ENCODE measurements around the gene BIRC6.

The BIRC6 gene

GRCh38 chr2:32402091-32402490 is 45.3 kb downstream of the BIRC6 start:
- no peak for TF ChIP-seq CTCF (IDR thresholded peaks at IDR 0.05)
- no peak overlapping the region for H3K27ac Mint-ChIP-seq
- no peaks in the 10 kb centered on the region for H3K4me1 Mint-ChIP-seq
- H3K9me3 Mint-ChIP-seq, result no peaks in the 10 kb centered on the region
- no peak for DNase-seq
- H3K36me3 Mint-ChIP-seq (ENCODE audit: low read depth), result peaks cover 33% of the 10 kb centered on the region
- H3K27me3 Mint-ChIP-seq (ENCODE audit: low read depth, poor library complexity), result no peaks in the 10 kb centered on the region
- no peak overlapping the region for H3K4me3 Mint-ChIP-seq

GRCh38 chr2:32403782-32404181 is 47.0 kb downstream of the BIRC6 start:
- no peaks in the 10 kb centered on the region for H3K9me3 Mint-ChIP-seq
- H3K27ac Mint-ChIP-seq, result no peak overlapping the region
- H3K4me3 Mint-ChIP-seq, result no peak overlapping the region

GRCh38 chr2:32404691-32405090 is 47.9 kb downstream of the BIRC6 start:
- no peak for TF ChIP-seq CTCF (IDR thresholded peaks at IDR 0.05)
- Mint-ChIP-seq H3K9me3 (no peaks in the 10 kb centered on the region), H3K4me3 (no peak overlapping the region), H3K36me3 (ENCODE audit: low read depth) (peaks cover 35% of the 10 kb centered on the region), H3K4me1 (no peaks in the 10 kb centered on the region), H3K27me3 (ENCODE audit: low read depth, poor library complexity) (no peaks in the 10 kb centered on the region), H3K27ac (no peak overlapping the region)
- DNase-seq, result no peak

More at GRCh38 chr2:32403782-32404181, 47.0 kb downstream of the BIRC6 start:
- no peak for TF ChIP-seq CTCF (IDR thresholded peaks at IDR 0.05)
- Mint-ChIP-seq H3K27me3 (ENCODE audit: low read depth, poor library complexity) (no peaks in the 10 kb centered on the region), H3K36me3 (ENCODE audit: low read depth) (peaks cover 29% of the 10 kb centered on the region), H3K4me1 (no peaks in the 10 kb centered on the region)
- DNase-seq, result no peak

GRCh38 chr2:32416519-32416918 is 59.7 kb downstream of the BIRC6 start:
- Mint-ChIP-seq H3K4me3 (no peak overlapping the region), H3K9me3 (no peaks in the 10 kb centered on the region), H3K4me1 (no peaks in the 10 kb centered on the region), H3K27ac (no peak overlapping the region), H3K27me3 (ENCODE audit: low read depth, poor library complexity) (no peaks in the 10 kb centered on the region), H3K36me3 (ENCODE audit: low read depth) (peaks cover 69% of the 10 kb centered on the region)
- DNase-seq, result no peak
- no peak for TF ChIP-seq CTCF (IDR thresholded peaks at IDR 0.05)

GRCh38 chr2:32417659-32418058 is 60.8 kb downstream of the BIRC6 start:
- H3K9me3 Mint-ChIP-seq, result no peaks in the 10 kb centered on the region
- no peak for TF ChIP-seq CTCF (IDR thresholded peaks at IDR 0.05)
- no peaks in the 10 kb centered on the region for H3K4me1 Mint-ChIP-seq
- DNase-seq, result no peak
- no peaks in the 10 kb centered on the region for H3K27me3 Mint-ChIP-seq (ENCODE audit: low read depth, poor library complexity)
- peaks cover 71% of the 10 kb centered on the region for H3K36me3 Mint-ChIP-seq (ENCODE audit: low read depth)
- H3K4me3 Mint-ChIP-seq, result no peak overlapping the region
- no peak overlapping the region for H3K27ac Mint-ChIP-seq

- Mint-ChIP-seq H3K4me1 (no peaks in the 10 kb centered on the region), H3K27me3 (ENCODE audit: low read depth, poor library complexity) (no peaks in the 10 kb centered on the region), H3K9me3 (no peaks in the 10 kb centered on the region), H3K4me3 (no peak overlapping the region), H3K36me3 (ENCODE audit: low read depth) (peaks cover 79% of the 10 kb centered on the region), H3K27ac (no peak overlapping the region)
- no peak for TF ChIP-seq CTCF (IDR thresholded peaks at IDR 0.05)
- DNase-seq, result no peak
Measured at GRCh38 chr2:32418778-32419177, 62.0 kb downstream of the BIRC6 start.

Measured in nephron progenitor cell (in vitro differentiated cells).